HG03460 (cell line): ENCODE measurements around the gene ODR4.
"Not testable (repeated sequence)": the region's sequence is repeated elsewhere in the genome, so short reads cannot be mapped to it uniquely, and the experiment has no call there.

ENCODE experiments used
- ATAC-seq: cut with Tn5 transposase; IDR thresholded peaks from one replicate; pipeline ENCODE4 v1.9.1; 2021; ENCODE audit not compliant: unreplicated experiment

The ODR4 gene

DNA sequence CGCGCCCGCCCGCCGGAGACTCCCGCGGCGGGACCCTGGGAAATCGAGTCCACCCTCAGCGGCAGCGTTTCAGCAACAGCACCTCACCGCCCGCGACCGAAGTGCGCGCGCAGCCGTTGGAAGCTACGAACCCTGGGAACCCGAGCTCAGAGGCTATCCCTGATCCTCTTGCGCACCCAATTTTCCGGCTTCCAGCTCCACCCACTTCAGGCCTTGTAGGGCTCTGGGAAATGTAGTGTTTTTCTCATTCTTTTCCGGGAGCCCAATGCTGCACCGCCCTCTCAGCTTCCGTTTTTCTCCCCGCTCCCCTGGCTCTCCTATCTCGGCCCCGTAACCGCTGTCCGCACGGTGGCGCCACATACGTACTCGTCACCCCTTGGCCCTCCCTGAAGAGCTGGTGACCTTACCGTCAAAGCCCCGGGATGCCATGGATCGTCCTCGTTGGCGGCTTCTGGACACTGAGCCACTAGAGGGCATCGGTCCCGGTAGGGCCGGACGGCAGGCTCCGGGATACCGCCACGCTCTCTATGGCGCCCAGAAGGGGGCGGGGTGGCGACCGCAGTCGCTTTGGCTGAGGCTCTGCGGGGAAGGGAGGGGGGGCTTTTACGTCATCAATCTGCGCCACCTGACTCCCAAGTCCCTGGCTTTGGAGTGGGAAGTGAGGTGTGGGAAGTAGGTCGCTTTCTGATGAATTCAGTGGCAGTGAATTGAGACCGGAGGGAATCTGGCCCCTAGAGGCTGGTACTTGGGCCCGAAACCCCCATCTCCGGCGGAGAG, at the start of gene ODR4, which contains the start of gene TPR:
ODR4 (plus strand) TSS at position 687 of the 777 bp plus-strand sequence. CDS start 3,948 bp downstream, outside the sequence.
TPR (minus strand) TSS at position 102 of the 777 bp plus-strand sequence. CDS start 225 bp downstream, outside the sequence.
- ATAC-seq = peak; percentile 90

DNA sequence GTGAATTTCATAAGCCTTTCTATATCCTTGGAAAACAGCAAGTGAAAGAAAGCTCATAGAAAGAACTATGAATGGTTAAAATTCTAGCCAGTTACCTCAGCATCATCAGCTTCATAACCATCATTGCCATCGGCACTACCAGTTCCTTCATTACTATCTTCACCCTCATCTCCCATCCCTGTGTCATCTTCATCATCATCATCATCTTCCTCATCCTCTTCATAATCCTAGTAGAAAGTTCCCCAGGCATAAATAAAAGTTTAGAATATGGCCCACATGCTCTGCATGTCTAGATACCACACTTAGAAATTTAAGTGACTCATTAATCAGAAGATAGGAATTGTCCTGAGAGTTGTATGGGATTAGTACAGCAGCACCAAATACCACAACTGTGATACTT, 49.6 kb upstream of the ODR4 start:
- no peak for ATAC-seq

DNA sequence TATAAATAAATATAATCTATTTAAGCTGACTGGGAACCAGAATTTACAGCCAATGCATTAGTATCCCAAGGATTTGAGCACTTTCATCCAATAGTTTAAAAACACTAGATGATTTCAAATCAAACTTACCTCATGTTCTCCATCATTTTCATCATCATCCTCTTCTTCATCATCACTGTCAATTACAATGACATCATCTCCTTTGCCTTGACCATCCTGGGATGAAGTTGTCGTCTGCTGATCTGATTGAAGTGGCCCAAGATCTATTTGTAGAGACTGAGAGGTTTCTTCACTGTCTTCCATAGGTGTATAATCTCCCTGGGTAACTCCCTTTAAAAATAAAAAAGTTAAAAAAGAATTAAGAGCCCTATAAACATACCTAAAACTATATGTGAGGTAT, 48.3 kb upstream of the ODR4 start:
- no peak for ATAC-seq

DNA sequence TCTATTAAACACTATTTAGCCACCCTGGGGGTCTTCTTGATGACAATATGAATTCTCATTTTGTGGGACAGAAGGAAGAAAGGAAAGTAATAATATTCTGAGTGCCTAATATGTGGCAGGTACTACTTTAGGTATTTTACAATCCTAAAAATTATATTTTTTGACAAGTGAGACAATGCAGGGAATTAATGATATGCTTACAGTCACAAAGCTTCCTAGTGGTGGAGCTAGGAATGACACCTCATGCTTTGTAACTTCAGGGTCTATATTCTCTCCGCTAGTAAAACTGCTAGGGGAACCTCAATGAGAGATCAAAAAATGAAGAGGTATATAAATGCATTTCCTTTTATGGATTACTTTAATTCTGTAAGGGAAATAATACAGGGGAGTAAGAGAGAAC, 44.9 kb upstream of the ODR4 start:
- no peak for ATAC-seq

DNA sequence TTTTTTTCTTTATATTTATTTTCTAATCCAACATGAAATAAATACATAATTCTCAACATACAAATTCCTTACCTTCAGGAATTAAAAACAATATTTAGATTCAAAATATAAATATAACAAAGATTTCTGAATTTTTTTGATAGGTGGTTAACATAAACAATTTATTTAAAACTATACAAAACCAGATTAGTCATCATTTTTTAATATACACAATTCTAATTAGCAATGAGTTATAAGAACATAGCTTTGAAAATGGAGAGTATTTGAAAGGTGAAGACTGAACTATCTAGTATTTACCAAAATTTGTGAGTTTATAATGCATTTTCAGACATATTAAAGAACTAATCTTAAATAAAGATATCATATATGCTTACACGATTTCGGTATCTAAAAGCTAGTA, 38.1 kb upstream of the ODR4 start:
- ATAC-seq = no peak

DNA sequence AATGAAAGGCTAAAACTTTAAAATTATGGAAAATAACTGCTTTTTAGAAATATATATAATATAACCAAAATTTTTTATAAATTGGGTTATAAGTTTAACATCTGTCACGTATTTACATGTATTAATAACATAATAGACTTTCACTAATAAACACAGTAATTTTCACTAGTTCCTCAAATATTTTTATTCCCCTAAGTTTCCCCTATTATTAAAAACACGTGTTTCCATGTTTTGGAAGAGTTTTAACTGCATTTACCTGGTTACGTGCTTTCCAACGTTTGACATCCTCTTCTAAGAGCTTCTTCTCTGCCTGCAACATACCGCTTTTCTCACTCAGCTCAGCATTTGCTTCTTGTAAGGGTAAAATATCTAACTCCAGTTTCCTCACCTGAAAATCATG, 34.9 kb upstream of the ODR4 start:
- ATAC-seq = no peak

DNA sequence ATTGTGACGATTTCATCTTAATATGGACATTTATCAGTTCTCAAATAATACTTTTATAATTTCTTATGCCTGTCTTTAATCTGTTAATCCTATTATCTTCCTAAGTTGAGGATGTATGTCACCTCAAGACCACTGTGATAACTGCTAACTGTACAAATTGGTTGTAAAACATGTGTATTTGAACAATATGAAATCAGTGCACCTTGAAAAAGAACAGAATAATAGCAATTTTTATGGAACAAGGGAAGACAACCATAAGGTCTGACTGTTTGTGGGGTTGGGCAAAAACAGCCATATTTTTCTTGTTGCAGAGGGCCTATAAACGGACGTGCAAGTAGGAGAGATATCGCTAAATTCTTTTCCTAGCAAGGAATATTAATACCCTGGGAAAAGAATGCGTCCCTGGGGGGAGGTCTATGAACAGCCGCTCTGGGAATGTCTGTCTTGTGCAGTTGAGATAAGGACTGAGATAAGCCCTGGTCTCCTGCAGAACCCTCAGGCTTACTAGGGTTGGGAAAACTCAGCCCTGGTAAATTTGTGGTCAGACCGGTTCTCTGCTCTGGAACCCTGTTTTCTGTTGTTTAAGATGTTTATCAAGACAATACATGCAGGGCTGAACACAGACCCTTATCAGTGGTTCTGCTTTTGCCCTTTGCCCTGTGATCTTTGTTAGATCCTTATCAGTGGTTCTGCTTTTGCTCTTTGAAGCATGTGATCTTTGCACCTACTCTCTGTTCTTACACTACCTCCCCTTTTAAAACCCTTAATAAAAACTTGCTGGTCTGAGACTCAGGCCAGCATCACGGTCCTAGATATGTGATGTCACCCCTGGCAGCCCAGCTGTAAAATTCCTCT, 27.6 kb upstream of the ODR4 start:
- not testable (repeated sequence) for ATAC-seq

DNA sequence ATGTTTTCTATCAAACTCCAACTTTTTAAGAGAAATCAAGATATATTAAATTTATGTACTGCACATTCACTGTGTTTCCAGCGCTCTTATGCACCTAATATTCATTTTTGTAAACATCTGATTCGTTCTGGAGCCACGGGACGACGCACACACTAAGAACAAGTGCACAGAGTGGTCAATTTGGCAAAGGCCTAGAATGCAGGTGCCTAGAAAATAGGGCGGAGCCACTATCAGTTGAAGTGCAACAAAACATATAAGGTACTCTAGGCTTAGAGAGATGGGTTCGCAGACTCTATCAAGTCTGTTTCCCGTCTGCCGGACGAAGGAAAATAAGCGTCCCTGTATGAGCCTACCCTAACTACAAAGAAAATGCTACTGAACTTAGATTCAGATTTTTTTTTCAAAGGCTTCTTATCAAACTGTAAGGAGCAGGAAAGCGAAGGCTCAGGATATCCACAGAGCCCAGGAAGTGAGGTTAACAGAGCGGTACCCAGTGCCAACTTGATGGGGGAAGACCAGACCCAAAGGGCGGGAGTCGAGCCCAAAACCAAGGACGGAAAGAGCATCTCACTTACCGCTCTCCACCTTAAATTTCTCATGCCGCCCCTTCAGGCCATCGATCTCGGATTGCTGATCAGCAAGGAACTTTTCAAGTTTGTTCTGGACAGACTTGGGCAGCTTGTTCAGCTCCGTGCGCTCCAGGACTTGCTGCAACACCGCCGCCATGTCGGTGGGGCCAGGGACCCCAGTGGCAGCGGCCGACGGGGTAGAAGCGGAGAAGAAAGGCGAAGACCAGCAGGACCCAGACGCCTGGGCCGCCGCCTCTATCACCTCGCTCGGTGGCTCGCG, 1.1 kb upstream of the ODR4 start:
- peak; percentile 24 for ATAC-seq

DNA sequence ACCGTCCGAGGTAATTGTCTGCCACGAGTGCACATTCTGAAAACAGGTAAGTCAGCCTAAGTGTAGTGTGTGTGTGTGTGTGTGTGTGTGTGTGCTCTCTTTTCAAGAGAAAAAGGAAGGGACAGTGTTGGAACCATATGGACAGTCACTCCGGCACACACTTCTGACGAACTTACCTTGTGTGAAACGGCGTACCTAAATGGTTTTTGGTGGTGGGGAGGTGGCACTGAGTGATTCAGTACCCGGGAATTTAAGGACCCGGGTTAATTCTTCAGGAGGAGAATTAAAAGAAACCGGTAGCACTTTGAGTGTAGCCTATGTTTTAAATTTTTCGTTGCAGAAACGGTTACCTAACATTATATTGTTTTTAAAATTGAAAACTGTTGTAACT, 286 bp downstream of the ODR4 start:
- ATAC-seq = no peak

DNA sequence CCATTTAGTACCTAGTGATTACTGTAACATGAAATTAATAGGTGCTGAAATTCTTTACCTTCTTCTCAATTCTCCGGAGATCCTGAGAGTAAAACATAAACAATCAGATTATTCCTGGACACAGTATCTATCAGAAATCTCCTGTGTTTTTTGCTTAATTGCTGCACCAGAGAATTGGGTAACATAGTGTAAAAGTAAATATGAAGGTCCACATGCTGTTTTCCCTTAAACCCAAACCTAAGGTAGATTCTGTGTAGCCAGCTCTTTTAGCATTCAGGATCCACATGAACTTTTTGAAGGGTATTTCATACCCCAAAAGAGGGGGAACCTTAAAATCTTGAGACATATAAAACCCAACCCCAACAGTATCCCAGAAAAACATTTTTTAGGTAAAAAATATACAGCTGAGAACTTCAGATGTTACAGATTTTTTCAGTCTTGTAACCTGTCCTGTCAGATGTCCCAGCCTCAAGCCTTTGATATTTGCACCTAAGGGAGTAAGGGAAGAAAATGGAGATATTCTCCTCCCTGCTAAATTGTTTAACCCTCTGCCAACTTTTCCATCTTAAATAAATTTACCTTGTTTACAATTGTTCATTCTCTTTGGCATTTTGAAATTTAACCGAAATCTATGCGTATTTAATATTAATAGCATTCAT, 11.2 kb downstream of the ODR4 start:
- no peak for ATAC-seq

DNA sequence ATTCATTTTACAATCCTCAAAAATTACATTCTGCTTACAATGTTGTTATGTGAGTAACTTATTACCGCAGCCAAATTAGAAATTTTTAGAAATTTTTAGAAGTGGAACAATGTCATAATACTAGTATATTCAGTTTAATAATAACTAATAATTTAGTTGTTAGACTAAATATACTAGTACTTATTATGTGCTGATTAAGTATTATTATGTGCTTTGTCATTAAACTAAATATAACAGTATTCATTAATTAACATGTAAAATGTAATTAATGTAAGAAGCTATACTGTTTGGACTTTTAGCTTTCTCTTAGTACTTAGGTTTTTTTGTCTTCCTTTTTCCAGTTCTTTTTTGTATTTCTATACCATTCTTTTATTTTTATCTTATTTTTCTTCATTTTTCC, 15.3 kb downstream of the ODR4 start:
- ATAC-seq = no peak

DNA sequence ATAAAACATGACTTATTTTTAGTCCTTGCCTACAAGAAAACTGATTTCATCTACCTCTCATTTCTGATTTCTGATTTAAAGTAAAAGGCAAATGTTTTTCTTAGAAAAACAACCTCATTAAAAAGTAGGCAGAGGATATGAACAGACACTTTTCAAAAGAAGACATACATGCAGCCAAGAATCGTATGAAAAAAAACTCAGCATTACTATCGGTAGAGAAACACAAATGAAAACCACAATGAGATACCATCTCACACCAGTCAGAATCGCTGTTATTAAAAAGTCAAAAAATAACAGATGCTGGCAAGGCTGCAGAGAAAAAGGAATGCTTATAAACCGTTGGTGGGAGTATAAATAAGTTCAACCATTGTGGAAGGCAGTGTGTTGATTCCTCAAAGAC, 16.2 kb downstream of the ODR4 start:
- no peak for ATAC-seq

DNA sequence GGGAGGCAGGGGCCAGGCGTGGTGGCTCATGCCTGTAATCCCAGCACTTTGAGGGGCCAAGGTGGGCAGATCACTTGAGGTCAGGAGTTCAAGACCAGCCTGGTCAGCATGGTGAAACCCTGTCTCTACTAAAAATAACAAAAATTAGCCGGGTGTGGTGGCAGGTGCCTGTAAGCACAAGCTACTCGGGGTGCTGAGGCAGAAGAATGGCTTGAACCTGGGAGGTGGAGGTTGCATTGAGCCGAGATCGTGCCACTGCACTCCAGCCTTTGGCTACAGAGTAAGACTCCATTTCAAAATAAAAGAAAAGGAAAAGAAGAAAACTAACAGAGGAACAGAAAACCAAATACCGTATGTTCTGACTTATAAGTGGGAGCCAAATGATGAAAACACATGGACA, 17.1 kb downstream of the ODR4 start:
- not testable (repeated sequence) for ATAC-seq

DNA sequence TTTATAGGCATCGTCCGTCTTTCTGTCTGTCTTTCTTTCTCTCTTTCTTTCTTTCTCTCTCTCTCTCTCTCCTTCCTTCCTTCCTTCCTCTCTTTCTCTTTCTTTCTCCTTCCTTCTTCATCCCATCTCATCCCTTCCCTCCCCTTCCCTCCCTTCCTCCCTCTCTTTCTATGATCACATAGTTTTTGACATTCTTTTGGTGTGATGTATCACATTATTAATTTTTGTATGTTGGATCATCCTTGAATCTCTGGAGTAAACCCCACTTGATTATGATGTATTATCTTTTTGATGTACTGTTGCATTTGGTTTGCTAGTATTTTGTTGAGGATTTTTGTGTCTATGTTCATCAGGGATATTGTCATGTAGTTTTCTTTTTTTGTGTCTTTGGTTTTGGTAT, 25.8 kb downstream of the ODR4 start:
- not testable (repeated sequence) for ATAC-seq

DNA sequence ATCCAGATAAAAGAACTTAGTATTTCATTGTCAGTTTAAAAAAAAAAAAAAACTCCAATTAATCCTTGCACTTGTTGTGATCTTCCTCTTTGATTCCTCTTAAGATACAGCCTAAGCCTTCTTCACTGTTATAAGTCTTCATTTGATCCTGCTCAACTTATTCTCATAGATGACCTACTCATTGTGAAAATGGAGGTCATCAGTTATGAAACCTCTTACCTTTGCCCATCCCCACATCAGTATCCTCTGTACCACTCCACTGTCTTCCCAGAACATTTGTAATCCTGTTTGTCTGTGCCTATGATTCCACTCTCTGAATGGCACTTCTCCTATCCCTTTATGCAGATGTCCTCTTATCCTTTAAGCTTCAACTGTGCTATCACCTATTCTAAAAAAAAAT, 28.0 kb downstream of the ODR4 start:
- ATAC-seq = no peak

DNA sequence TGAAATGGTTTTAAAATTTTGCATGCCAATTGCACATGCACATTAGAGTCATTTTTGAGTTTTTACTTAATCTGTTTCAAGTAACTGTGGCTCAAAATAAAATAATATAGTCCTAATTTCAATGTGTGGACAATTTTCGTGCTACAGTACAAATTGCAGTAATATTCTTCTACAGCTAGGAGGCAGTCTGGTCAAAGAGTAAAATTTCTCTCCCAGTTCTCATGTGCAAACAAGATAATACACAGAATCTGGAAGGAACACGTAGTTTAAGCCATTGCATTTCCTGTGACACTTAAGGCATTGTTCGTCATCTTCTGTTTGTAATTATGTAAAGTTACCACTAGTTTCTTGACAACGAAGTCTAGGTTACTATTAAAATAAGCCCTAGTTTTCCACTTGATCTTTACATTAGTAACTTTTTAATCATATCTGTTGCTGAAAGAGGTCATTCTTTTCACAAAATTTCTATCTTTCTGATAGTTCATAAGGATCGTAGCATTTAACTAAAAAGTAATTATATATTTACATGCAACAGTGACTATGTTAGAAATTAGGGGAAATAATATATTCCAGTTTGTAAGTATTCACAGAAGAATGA, 28.9 kb downstream of the ODR4 start:
- peak; percentile 43 for ATAC-seq

DNA sequence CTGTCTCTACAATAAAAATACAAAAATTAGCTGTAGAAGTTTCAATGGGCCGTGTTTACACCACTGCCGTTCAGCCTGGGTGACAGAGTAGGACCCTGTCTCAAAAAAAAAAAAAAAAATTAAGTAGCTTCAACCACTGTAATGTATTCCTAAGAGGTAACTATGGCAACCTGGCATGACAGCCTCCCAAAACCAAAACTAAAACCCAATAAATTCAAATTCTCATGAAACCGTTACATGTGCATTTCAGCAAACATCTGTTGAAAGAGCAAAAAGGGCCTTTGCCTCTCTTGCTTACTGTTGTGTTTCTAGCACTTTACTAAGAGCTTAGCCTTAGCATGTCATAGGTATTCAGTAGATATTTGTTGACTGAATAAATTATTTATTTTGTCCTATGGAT, 33.5 kb downstream of the ODR4 start:
- ATAC-seq = peak; percentile 74

DNA sequence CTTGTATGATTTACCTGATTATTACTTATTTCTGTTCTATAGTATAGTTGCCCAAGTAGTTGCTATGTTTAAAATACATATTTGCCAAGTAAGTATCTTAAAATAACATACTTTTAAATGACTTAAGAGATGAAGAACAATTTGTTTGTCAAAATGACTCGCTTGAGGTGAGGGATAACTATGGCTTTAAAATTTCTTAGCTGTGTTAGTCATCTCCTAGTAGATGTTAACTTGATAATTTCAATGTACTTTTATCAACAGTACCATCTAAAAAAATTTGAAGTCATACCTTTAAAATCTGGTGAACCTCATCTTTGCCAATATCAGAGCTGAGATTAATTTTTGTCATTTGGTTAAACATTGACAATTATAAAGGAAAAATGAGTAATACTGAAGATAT, 37.7 kb downstream of the ODR4 start:
- ATAC-seq = no peak

DNA sequence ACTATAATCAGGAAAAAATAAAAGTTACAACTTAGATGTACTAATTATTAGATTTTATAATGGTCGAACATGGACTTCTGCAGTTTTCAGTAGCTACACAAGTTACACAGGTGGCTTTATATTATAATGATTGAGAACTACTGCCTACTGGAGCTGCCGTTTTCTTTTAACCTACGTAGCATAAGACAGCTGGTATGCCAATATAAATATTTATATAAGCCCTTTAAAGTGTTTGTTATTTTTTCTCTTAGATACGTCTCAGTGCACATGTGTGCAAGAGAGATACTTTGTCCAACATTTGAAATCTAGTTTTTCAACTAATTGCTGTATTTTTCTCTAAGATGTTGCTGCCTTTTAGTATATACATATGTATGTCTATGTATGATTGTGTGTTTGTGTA, 42.9 kb downstream of the ODR4 start:
- no peak for ATAC-seq

DNA sequence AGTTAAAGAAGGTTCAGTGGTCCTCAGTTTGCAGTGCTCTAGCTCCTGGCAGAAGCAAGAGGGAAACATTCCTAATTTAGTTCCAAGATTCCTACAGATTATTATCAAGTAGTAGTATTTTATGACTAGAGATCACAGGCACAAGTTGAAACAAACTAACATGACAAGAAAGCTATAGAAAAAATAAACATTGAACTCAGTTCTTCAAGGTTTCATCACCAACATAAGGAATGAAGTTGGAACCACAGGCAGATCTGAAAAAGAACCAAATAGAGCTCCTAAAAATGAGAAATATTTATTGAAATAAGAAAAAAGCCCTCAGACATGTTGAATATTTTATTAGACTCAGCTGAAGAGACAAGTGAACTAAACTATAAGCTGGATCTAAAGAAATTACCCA, 44.7 kb downstream of the ODR4 start:
- no peak for ATAC-seq
